Non-pigmented ciliary epithelial cell (primary cell): ENCODE measurements around the gene BLMH.

Experiments used
- DNase-seq: peaks from one replicate; pipeline ENCODE4 v3.0.0-alpha.2; 2010; ENCODE audit warnings: low read depth

Gene BLMH

GRCh38 chr17:30199600-30199999 is 92.1 kb downstream of the BLMH start:
- DNase-seq = no peak
